HEK293 (cell line): ENCODE results near the gene VASH2.

Experiments
- CTCF ChIA-PET: fragments of 350-600 bp; formaldehyde crosslinking; extraction: SDS; loops from one replicate; lab custom pipeline; 2021; ENCODE audit warnings: antibody characterized with exemption; lab: Yijun Ruan, JAX
- POLR2A ChIA-PET: fragments of 300-600 bp; formaldehyde crosslinking; extraction: SDS; loops from one replicate; lab custom pipeline; 2020; ENCODE audit warnings: antibody characterized with exemption, inconsistent platforms; lab: Yijun Ruan, JAX
- H3K27ac ChIP-seq: fragments of 200-500 bp; sonication (Bioruptor generic); 2 replicates; pipeline ENCODE4 v1.5.1; 2014; ENCODE audit warnings: low read depth, low read length, control low read depth, inconsistent platforms; ENCODE audit errors: extremely low read depth
- H3K36me3 ChIP-seq, 2 experiments: fragments of 200-500 bp in 1 of 2; sonication (Bioruptor generic) in 1 of 2; 1 replicate in 1 of 2; 2 replicates in 1 of 2; pipeline ENCODE4 v1.5.1; 2014 to 2017; ENCODE audit warnings: inconsistent platforms in 2 of 2, low read length in 2 of 2; ENCODE audit not compliant: control insufficient read depth in 2 of 2, insufficient read depth in 1 of 2
- H3K4me1 ChIP-seq: fragments of 200-500 bp; sonication (Bioruptor generic); 2 replicates; pipeline ENCODE4 v1.5.1; 2014; ENCODE audit warnings: mild to moderate bottlenecking, low read length, inconsistent platforms; ENCODE audit not compliant: control insufficient read depth, insufficient read depth
- H3K4me3 ChIP-seq: 2 replicates; pipeline ENCODE4 v1.5.1; 2011; ENCODE audit warnings: low read depth, mild to moderate bottlenecking, control low read depth, low read length, moderate library complexity
- H3K9me3 ChIP-seq: fragments of 200-500 bp; sonication (Bioruptor generic); 2 replicates; pipeline ENCODE4 v1.5.1; 2014; ENCODE audit warnings: low read depth, low read length, inconsistent platforms; ENCODE audit not compliant: control insufficient read depth, insufficient read depth
- BCL11A ChIP-seq: fragments of 450-650 bp; formaldehyde crosslinking; IDR thresholded peaks from 2 replicates; pipeline ENCODE4 v1.5.1; 2016; ENCODE audit warnings: low read depth, missing biosample characterization, missing genetic modification characterization
- GLI4 ChIP-seq: fragments of 450-650 bp; formaldehyde crosslinking; IDR thresholded peaks from 2 replicates; pipeline ENCODE4 v1.5.1; 2016; ENCODE audit warnings: missing biosample characterization, missing genetic modification characterization
- IKZF3 ChIP-seq: fragments of 450-650 bp; IDR thresholded peaks from 2 replicates; pipeline ENCODE4 v1.5.0; 2018; ENCODE audit warnings: missing biosample characterization, mild to moderate bottlenecking, missing genetic modification characterization, moderate library complexity
- KLF16 ChIP-seq: fragments of 450-650 bp; formaldehyde crosslinking; IDR thresholded peaks from 2 replicates; pipeline ENCODE4 v1.5.1; 2017; ENCODE audit warnings: missing biosample characterization, missing genetic modification characterization
- KLF17 ChIP-seq: fragments of 450-650 bp; formaldehyde crosslinking; IDR thresholded peaks from 2 replicates; pipeline ENCODE4 v1.5.1; 2016; ENCODE audit warnings: missing biosample characterization, missing genetic modification characterization
- KLF7 ChIP-seq: fragments of 450-650 bp; formaldehyde crosslinking; IDR thresholded peaks from 2 replicates; pipeline ENCODE4 v1.5.1; 2016; ENCODE audit warnings: missing biosample characterization, missing genetic modification characterization, borderline replicate concordance
- RBAK ChIP-seq: fragments of 450-650 bp; formaldehyde crosslinking; IDR thresholded peaks from 2 replicates; pipeline ENCODE4 v1.5.1; 2016; ENCODE audit warnings: missing biosample characterization, missing genetic modification characterization
- SCRT1 ChIP-seq: fragments of 450-650 bp; formaldehyde crosslinking; IDR thresholded peaks from 2 replicates; pipeline ENCODE4 v1.5.1; 2016; ENCODE audit warnings: missing biosample characterization, missing genetic modification characterization, borderline replicate concordance
- SP2 ChIP-seq: fragments of 450-650 bp; formaldehyde crosslinking; IDR thresholded peaks from 2 replicates; pipeline ENCODE4 v1.5.1; 2016; ENCODE audit warnings: missing biosample characterization, missing genetic modification characterization
- SP7 ChIP-seq: fragments of 450-650 bp; formaldehyde crosslinking; IDR thresholded peaks from 2 replicates; pipeline ENCODE4 v1.5.1; 2016; ENCODE audit warnings: missing biosample characterization, missing genetic modification characterization
- ZBTB20 ChIP-seq: fragments of 450-650 bp; formaldehyde crosslinking; IDR thresholded peaks from 2 replicates; pipeline ENCODE4 v1.5.1; 2016; ENCODE audit warnings: missing biosample characterization, missing genetic modification characterization
- ZBTB48 ChIP-seq: fragments of 450-650 bp; formaldehyde crosslinking; IDR thresholded peaks from 2 replicates; pipeline ENCODE4 v1.5.1; 2016; ENCODE audit warnings: missing biosample characterization, missing genetic modification characterization
- ZBTB49 ChIP-seq: fragments of 450-650 bp; formaldehyde crosslinking; IDR thresholded peaks from 2 replicates; pipeline ENCODE4 v1.5.1; 2016; ENCODE audit warnings: missing biosample characterization, missing genetic modification characterization, low read depth
- ZFP41 ChIP-seq: fragments of 450-650 bp; formaldehyde crosslinking; IDR thresholded peaks from 2 replicates; pipeline ENCODE4 v1.5.1; 2016; ENCODE audit warnings: missing biosample characterization, missing genetic modification characterization, borderline replicate concordance
- ZFP69B ChIP-seq: fragments of 450-650 bp; formaldehyde crosslinking; IDR thresholded peaks from 2 replicates; pipeline ENCODE4 v1.5.1; 2016; ENCODE audit warnings: missing biosample characterization, missing genetic modification characterization
- ZIC2 ChIP-seq: fragments of 450-650 bp; formaldehyde crosslinking; IDR thresholded peaks from 2 replicates; pipeline ENCODE4 v1.5.1; 2016; ENCODE audit warnings: missing biosample characterization, missing genetic modification characterization
- ZNF114 ChIP-seq: fragments of 450-650 bp; formaldehyde crosslinking; IDR thresholded peaks from 2 replicates; pipeline ENCODE4 v1.5.0; 2017; ENCODE audit warnings: missing biosample characterization, missing genetic modification characterization
- ZNF121 ChIP-seq: fragments of 450-650 bp; formaldehyde crosslinking; IDR thresholded peaks from 2 replicates; pipeline ENCODE4 v1.5.1; 2016; ENCODE audit warnings: missing biosample characterization, missing genetic modification characterization
- ZNF133 ChIP-seq: fragments of 450-650 bp; formaldehyde crosslinking; IDR thresholded peaks from 2 replicates; pipeline ENCODE4 v1.5.1; 2016; ENCODE audit warnings: missing biosample characterization, missing genetic modification characterization
- ZNF16 ChIP-seq: fragments of 450-650 bp; formaldehyde crosslinking; IDR thresholded peaks from 2 replicates; pipeline ENCODE4 v1.5.1; 2016; ENCODE audit warnings: low read depth, missing biosample characterization, missing genetic modification characterization
- ZNF169 ChIP-seq: fragments of 450-650 bp; formaldehyde crosslinking; IDR thresholded peaks from 2 replicates; pipeline ENCODE4 v1.5.1; 2016; ENCODE audit warnings: missing biosample characterization, missing genetic modification characterization
- ZNF214 ChIP-seq: fragments of 450-650 bp; formaldehyde crosslinking; IDR thresholded peaks from 2 replicates; pipeline ENCODE4 v1.5.1; 2017; ENCODE audit warnings: missing biosample characterization, mild to moderate bottlenecking, missing genetic modification characterization, borderline replicate concordance
- ZNF221 ChIP-seq: fragments of 450-650 bp; formaldehyde crosslinking; IDR thresholded peaks from 2 replicates; pipeline ENCODE4 v1.5.1; 2017; ENCODE audit warnings: missing biosample characterization, missing genetic modification characterization, borderline replicate concordance
- ZNF223 ChIP-seq: fragments of 450-650 bp; formaldehyde crosslinking; IDR thresholded peaks from 2 replicates; pipeline ENCODE4 v1.5.1; 2016; ENCODE audit warnings: missing biosample characterization, missing genetic modification characterization
- ZNF239 ChIP-seq: fragments of 450-650 bp; formaldehyde crosslinking; IDR thresholded peaks from 2 replicates; pipeline ENCODE4 v1.5.1; 2016; ENCODE audit warnings: missing biosample characterization, missing genetic modification characterization
- ZNF311 ChIP-seq: fragments of 450-650 bp; formaldehyde crosslinking; IDR thresholded peaks from 2 replicates; pipeline ENCODE4 v1.5.1; 2017; ENCODE audit warnings: missing biosample characterization, missing genetic modification characterization, borderline replicate concordance
- ZNF426 ChIP-seq: fragments of 450-650 bp; formaldehyde crosslinking; IDR thresholded peaks from 2 replicates; pipeline ENCODE4 v1.5.1; 2017; ENCODE audit warnings: missing biosample characterization, missing genetic modification characterization, mild to moderate bottlenecking, inconsistent platforms, moderate library complexity
- ZNF530 ChIP-seq: fragments of 450-650 bp; formaldehyde crosslinking; IDR thresholded peaks from 2 replicates; pipeline ENCODE4 v1.5.1; 2016; ENCODE audit warnings: low read depth, missing biosample characterization, missing genetic modification characterization
- ZNF596 ChIP-seq: fragments of 450-650 bp; IDR thresholded peaks from 2 replicates; pipeline ENCODE4 v1.5.0; 2018; ENCODE audit warnings: missing biosample characterization, mild to moderate bottlenecking, missing genetic modification characterization, moderate library complexity
- ZNF600 ChIP-seq: fragments of 450-650 bp; formaldehyde crosslinking; IDR thresholded peaks from 2 replicates; pipeline ENCODE4 v1.5.1; 2016; ENCODE audit warnings: missing biosample characterization, missing genetic modification characterization
- ZNF645 ChIP-seq: fragments of 450-650 bp; formaldehyde crosslinking; IDR thresholded peaks from 2 replicates; pipeline ENCODE4; 2016; ENCODE audit warnings: missing biosample characterization, missing genetic modification characterization
- ZSCAN30 ChIP-seq: fragments of 450-650 bp; IDR thresholded peaks from 2 replicates; pipeline ENCODE4 v1.5.1; 2018; ENCODE audit warnings: missing biosample characterization, mild to moderate bottlenecking, missing genetic modification characterization, moderate library complexity

Gene VASH2

DNA sequence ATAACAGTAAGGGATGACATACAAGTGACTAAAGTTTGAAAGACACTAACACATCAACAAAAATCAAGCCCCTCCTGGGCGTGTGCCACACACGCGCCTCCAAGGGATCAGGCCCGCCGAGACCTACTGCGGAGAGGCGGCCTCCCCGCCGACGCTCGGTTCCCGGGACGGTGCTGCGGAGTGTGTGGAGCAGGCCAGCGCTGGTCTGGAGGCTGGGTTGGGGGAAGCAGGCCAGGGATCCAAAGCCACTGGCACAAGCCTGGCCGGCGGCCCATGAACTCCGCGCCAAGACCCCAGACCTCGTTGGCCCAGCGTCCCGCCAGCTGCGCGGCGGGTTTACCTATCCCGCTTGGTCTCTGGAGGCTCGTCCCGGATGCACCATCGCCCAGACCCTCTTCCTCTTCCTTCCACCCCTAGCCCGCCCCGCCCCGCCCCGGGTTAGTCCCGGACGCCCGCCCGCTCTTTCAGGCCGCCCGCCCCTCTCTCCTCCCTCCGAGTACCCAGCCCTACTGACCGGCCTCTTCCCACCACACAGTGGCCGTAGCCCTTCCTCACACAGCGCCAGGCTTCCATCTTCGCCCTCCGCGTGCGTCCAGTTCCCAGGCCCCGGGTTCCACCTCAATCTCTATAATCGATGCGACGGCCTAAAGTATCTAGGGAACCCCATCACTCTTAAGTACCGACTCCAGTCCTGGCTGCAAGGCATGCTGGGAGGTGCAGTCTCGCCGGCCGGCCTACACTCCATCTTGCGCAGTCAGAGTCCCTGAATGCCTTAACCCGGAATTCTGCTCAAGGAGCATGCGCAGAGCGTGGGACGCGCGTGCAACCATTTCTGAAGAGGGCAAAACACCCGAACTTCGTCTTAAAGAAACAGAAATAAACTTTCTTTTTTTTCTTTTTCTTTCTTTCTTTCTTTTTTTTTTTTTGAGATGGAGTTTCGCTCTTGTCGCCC lies 65.0 kb downstream of the VASH2 start, which contains the start of gene ANGEL2:
Gene ANGEL2 (minus strand): TSS at position 769 of the 952 bp plus-strand sequence. CDS start 196 bp downstream, at position 573.
- POLR2A ChIA-PET = interaction anchor here (0.6 to 0.8 kb wide), 2 partner anchors 157 to 965 kb away, joined by 3 to 6 read pairs; partner anchors contain the start of gene FLVCR1
- Histone ChIP-seq H3K9me3 (no peaks in the 10 kb centered on the region), H3K27ac (peak within 1 kb of the TSS; percentile 89), H3K4me3 (peak within 1 kb of the TSS; percentile 96), H3K4me1 (no peaks in the 10 kb centered on the region; the same call in 1 of the 2 replicates), H3K36me3 (peaks cover 0 to 23% of the 10 kb centered on the region in 2 experiments; a peak in 2 of 3 replicates)
- CTCF ChIA-PET = interaction anchor here (0.6 to 2.3 kb wide), 3 partner anchors 20 to 350 kb away, joined by 3 to 7 read pairs (median 4); no protein-coding TSS in a partner anchor
- no peak; the same call in 1 of the 2 replicates for TF ChIP-seq ZNF221 (tag by site-specific recombination)
- TF ChIP-seq SP7 (tag by site-specific recombination) = peak; percentile 84
- no peak for TF ChIP-seq ZNF223 (tag by site-specific recombination)
- TF ChIP-seq KLF17 (tag by site-specific recombination) = peak; percentile 50
- TF ChIP-seq SP2 = peak; percentile 90
- no peak for TF ChIP-seq ZNF239 (tag by site-specific recombination)
- TF ChIP-seq SCRT1 (tag by site-specific recombination) = no peak
- 0 out of 2 replicates have a peak, but pooled peaks have one; percentile 57 for TF ChIP-seq KLF16
- TF ChIP-seq ZNF214 = no peak
- TF ChIP-seq ZNF645 (tag by site-specific recombination) = no peak
- TF ChIP-seq IKZF3 (tag by site-specific recombination) = peak; percentile 47; the same call in 1 of the 2 replicates
- TF ChIP-seq ZBTB48 (tag by site-specific recombination) = peak; percentile 98
- no peak for TF ChIP-seq ZNF596 (tag by site-specific recombination)
- TF ChIP-seq ZNF16 = no peak
- no peak for TF ChIP-seq ZNF311 (tag by site-specific recombination)
- no peak for TF ChIP-seq ZBTB49 (tag by site-specific recombination)
- TF ChIP-seq ZNF600 (tag by site-specific recombination) = peak; percentile 97
- TF ChIP-seq ZNF530 = no peak
- TF ChIP-seq ZNF426 (tag by site-specific recombination) = no peak
- no peak for TF ChIP-seq ZFP69B (tag by site-specific recombination)
- TF ChIP-seq KLF7 (tag by site-specific recombination) = peak; percentile 83; the same call in 1 of the 2 replicates
- no peak for TF ChIP-seq ZNF169
- TF ChIP-seq ZFP41 (tag by site-specific recombination) = no peak
- TF ChIP-seq ZNF133 (tag by site-specific recombination) = no peak
- no peak for TF ChIP-seq ZNF114
- TF ChIP-seq ZBTB20 (tag by site-specific recombination) = peak; percentile 99
- no peak for TF ChIP-seq RBAK
- no peak for TF ChIP-seq BCL11A (tag by site-specific recombination)
- no peak for TF ChIP-seq GLI4 (tag by site-specific recombination)
- TF ChIP-seq ZNF121 (tag by site-specific recombination) = 0 out of 2 replicates have a peak, but pooled peaks have one; percentile 34
- peak; percentile 84 for TF ChIP-seq ZIC2 (tag by site-specific recombination)
- TF ChIP-seq ZSCAN30 (tag by site-specific recombination) = 0 out of 2 replicates have a peak, but pooled peaks have one; percentile 13
